Neural crest cell (in vitro differentiated cells): ENCODE data around the gene KLF6. TPM values are rescaled to one million over a fixed set of nuclear protein-coding genes. Genes with fewer than 3 reads are reported as not detected.

ENCODE experiments used
- DNase-seq: peaks from one replicate; pipeline ENCODE4 v3.0.0; 2021; ENCODE audit warnings: low read depth, mixed read lengths, low spot score
- H3K27ac Mint-ChIP-seq: one replicate; pipeline ENCODE4 v1.8.0; 2021; ENCODE audit warnings: mild to moderate bottlenecking, mixed read lengths; ENCODE audit not compliant: unreplicated experiment
- H3K27me3 Mint-ChIP-seq: 2 replicates; pipeline ENCODE4 v1.8.0; 2021; ENCODE audit warnings: low read depth, mild to moderate bottlenecking, mixed read lengths
- H3K36me3 Mint-ChIP-seq: 2 replicates; pipeline ENCODE4 v1.8.0; 2021; ENCODE audit warnings: low read depth, mild to moderate bottlenecking, mixed read lengths
- H3K4me1 Mint-ChIP-seq: 2 replicates; pipeline ENCODE4 v1.8.0; 2021; ENCODE audit warnings: mixed read lengths
- H3K4me3 Mint-ChIP-seq: one replicate; pipeline ENCODE4 v1.8.0; 2021; ENCODE audit warnings: mild to moderate bottlenecking, mixed read lengths
- H3K9me3 Mint-ChIP-seq: 2 replicates; pipeline ENCODE4 v1.8.0; 2021; ENCODE audit warnings: mixed read lengths
- CTCF ChIP-seq: fragments of 200-600 bp; sonication (generic); conservative IDR thresholded peaks from 2 replicates; pipeline ENCODE4 v1.5.0; 2021; ENCODE audit warnings: antibody characterized with exemption, mild to moderate bottlenecking
- total RNA-seq: library from RNA; stranded (reverse); gene quantifications from 2 replicates; pipeline ENCODE4 v1.2.1, GENCODE V29; 2021

Gene KLF6
- total RNA-seq, 1 donor from 2014 or later: 38.6 TPM

- H3K27me3 Mint-ChIP-seq: no peaks in the 10 kb centered on the region
- H3K27ac Mint-ChIP-seq: no peak overlapping the region
- H3K9me3 Mint-ChIP-seq: peaks cover 3% of the 10 kb centered on the region
These were observed 36.0 kb downstream of the KLF6 start for GRCh38 chr10:3749011-3749410.

GRCh38 chr10:3748484-3748883 lies 36.5 kb downstream of the KLF6 start:
- Mint-ChIP-seq H3K4me1 (peaks cover 36% of the 10 kb centered on the region), H3K9me3 (peaks cover 3% of the 10 kb centered on the region), H3K4me3 (no peak overlapping the region), H3K27me3 (no peaks in the 10 kb centered on the region), H3K36me3 (peaks cover 3% of the 10 kb centered on the region), H3K27ac (no peak overlapping the region)
- DNase-seq: no peak
- TF ChIP-seq CTCF: no peak

More at GRCh38 chr10:3749011-3749410, 36.0 kb downstream of the KLF6 start:
- TF ChIP-seq CTCF: no peak
- H3K36me3 Mint-ChIP-seq: peaks cover 3% of the 10 kb centered on the region
- H3K4me1 Mint-ChIP-seq: peaks cover 36% of the 10 kb centered on the region
- H3K4me3 Mint-ChIP-seq: no peak overlapping the region
- DNase-seq: no peak

GRCh38 chr10:3747984-3748383 lies 37.0 kb downstream of the KLF6 start:
- no peak for TF ChIP-seq CTCF
- H3K4me3 Mint-ChIP-seq: no peak overlapping the region
- peaks cover 3% of the 10 kb centered on the region for H3K36me3 Mint-ChIP-seq
- H3K9me3 Mint-ChIP-seq: peaks cover 3% of the 10 kb centered on the region
- peaks cover 36% of the 10 kb centered on the region for H3K4me1 Mint-ChIP-seq
- H3K27me3 Mint-ChIP-seq: no peaks in the 10 kb centered on the region
- no peak for DNase-seq
- no peak overlapping the region for H3K27ac Mint-ChIP-seq

GRCh38 chr10:3747248-3747960 lies 37.6 kb downstream of the KLF6 start:
- Mint-ChIP-seq H3K27ac (no peak overlapping the region), H3K9me3 (peaks cover 3% of the 10 kb centered on the region)

GRCh38 chr10:3746634-3747033 lies 38.4 kb downstream of the KLF6 start:
- Mint-ChIP-seq H3K9me3 (peaks cover 3% of the 10 kb centered on the region), H3K4me3 (no peak overlapping the region), H3K4me1 (peaks cover 36% of the 10 kb centered on the region), H3K27me3 (no peaks in the 10 kb centered on the region), H3K36me3 (peaks cover 3% of the 10 kb centered on the region), H3K27ac (no peak overlapping the region)
- no peak for TF ChIP-seq CTCF
- DNase-seq: no peak

More at GRCh38 chr10:3747248-3747960, 37.6 kb downstream of the KLF6 start:
- peaks cover 3% of the 10 kb centered on the region for H3K36me3 Mint-ChIP-seq
- no peak for DNase-seq
- H3K27me3 Mint-ChIP-seq: no peaks in the 10 kb centered on the region
- no peak overlapping the region for H3K4me3 Mint-ChIP-seq
- TF ChIP-seq CTCF: no peak
- peaks cover 36% of the 10 kb centered on the region for H3K4me1 Mint-ChIP-seq
